C4-2B (cell line): ENCODE data around the gene IFI30.

ENCODE experiments used
- CTCF ChIP-seq: fragments of 450-650 bp; conservative IDR thresholded peaks from 2 replicates; pipeline ENCODE4 v1.5.1; 2017; ENCODE audit warnings: mild to moderate bottlenecking
- ZFX ChIP-seq: fragments of 450-650 bp; IDR thresholded peaks from 2 replicates; pipeline ENCODE4 v1.6.1; 2017

GRCh38 chr19:18211683-18212082 lies 38.1 kb downstream of the IFI30 start:
- TF ChIP-seq CTCF (no peak), ZFX (no peak)
